ENCODE data around the gene RNF13.
A peak's percentile ranks its signal among the peaks of the same experiment; 100 is the strongest.

RNF13 gene

DNA sequence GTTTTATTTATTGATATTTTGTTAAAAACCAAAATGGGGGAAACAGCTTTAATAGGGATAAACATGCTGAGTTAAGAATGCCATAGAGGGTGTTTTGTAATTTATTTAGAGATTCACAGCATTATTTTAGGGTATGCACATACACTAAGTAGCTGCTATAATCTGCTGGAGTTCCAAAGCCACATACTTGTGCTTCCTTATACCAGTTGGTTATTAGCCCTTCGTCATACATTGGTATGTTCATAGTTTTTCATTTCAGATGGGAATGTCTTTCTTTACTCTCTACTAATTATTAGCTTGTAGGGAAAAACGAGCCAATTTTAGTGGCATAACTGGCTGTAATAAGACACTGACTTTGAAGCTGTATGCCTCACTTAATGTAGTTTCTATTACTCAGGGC is 82.8 kb downstream of the RNF13 start:
- TF ChIP-seq, protein P1, sequence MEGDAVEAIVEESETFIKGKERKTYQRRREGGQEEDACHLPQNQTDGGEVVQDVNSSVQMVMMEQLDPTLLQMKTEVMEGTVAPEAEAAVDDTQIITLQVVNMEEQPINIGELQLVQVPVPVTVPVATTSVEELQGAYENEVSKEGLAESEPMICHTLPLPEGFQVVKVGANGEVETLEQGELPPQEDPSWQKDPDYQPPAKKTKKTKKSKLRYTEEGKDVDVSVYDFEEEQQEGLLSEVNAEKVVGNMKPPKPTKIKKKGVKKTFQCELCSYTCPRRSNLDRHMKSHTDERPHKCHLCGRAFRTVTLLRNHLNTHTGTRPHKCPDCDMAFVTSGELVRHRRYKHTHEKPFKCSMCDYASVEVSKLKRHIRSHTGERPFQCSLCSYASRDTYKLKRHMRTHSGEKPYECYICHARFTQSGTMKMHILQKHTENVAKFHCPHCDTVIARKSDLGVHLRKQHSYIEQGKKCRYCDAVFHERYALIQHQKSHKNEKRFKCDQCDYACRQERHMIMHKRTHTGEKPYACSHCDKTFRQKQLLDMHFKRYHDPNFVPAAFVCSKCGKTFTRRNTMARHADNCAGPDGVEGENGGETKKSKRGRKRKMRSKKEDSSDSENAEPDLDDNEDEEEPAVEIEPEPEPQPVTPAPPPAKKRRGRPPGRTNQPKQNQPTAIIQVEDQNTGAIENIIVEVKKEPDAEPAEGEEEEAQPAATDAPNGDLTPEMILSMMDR (IDR thresholded peaks at IDR 0.05; ENCODE audit: low read depth, low read length): no peak
- H3K4me3 ChIP-seq (replicated peaks in 1 of 2; ENCODE audit: low read depth in 2 of 2, low read length in 2 of 2): no peak overlapping the region
- DNase-seq (ENCODE audit: low read depth in 2 of 2): no peak

DNA sequence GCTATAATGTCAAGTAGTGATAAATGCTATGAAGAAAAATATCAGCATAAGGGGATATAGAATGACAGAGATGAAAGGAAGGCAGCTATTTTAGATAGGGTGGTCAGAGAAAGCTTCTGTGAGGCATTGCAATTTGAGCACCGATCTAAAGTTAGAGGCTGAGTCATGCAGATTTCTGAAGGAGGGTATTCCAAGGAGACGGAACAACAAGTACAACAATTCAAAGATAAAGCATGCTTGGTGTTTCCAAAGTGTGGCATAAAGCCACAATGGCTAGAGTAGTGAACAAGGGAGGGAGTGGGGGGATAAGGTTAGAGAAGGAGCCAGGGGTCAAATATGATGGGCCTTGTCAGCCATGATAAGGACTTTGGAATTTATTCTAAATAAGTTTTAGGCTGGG is 85.8 kb downstream of the RNF13 start:
- H3K4me3 ChIP-seq (replicated peaks in 1 of 2; ENCODE audit: low read depth in 2 of 2, low read length in 2 of 2): no peak overlapping the region
- peak; percentile 80 to 85 for DNase-seq (ENCODE audit: low read depth in 2 of 2)

DNA sequence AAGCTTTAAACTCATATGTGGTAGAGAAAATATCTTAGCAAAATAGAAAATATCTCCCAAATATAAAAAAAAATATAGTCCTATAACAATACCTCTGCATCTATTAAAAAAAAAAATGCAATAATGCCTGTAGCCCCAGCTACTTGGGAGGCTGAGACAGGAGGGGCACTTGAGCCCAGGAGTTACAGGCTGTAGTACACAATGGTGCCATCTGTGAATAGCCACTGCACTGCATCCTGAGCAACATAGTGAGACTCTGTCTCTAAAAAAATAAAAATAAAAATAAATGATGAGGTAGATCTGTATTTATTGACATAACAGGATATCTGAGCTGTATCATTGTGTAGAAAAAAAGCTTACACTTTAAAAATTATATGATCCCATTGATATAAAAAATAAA is 87.3 kb downstream of the RNF13 start:
- TF ChIP-seq, protein P1 (IDR thresholded peaks at IDR 0.05; ENCODE audit: low read depth, low read length): no peak

More for the DNA sequence above, 85.8 kb downstream of the RNF13 start:
- TF ChIP-seq, protein P1 (IDR thresholded peaks at IDR 0.05; ENCODE audit: low read depth, low read length): no peak

DNA sequence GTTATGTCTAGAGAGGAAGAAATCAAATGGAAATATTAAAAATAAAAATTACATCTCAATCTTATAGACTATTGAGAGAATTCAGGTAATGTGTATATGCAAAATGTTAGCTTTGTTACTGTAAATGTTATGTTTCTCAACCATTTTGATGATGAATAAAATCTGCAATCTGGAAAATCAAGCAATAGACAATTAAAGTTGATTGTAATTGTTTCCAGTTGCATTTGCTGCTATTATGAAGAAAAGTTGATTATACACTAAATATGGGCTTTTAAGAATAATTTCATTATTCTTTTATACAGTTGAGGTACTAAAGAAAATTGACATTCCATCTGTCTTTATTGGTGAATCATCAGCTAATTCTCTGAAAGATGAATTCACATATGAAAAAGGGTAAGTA is 88.8 kb downstream of the RNF13 start:
- H3K4me3 ChIP-seq (replicated peaks in 1 of 2; ENCODE audit: low read depth in 2 of 2, low read length in 2 of 2): no peak overlapping the region
- TF ChIP-seq, protein P1 (IDR thresholded peaks at IDR 0.05; ENCODE audit: low read depth, low read length): no peak
- no peak for DNase-seq (ENCODE audit: low read depth in 2 of 2)

More for the DNA sequence above, 87.3 kb downstream of the RNF13 start:
- no peak overlapping the region for H3K4me3 ChIP-seq (replicated peaks in 1 of 2; ENCODE audit: low read depth in 2 of 2, low read length in 2 of 2)
- DNase-seq (ENCODE audit: low read depth in 2 of 2): no peak

DNA sequence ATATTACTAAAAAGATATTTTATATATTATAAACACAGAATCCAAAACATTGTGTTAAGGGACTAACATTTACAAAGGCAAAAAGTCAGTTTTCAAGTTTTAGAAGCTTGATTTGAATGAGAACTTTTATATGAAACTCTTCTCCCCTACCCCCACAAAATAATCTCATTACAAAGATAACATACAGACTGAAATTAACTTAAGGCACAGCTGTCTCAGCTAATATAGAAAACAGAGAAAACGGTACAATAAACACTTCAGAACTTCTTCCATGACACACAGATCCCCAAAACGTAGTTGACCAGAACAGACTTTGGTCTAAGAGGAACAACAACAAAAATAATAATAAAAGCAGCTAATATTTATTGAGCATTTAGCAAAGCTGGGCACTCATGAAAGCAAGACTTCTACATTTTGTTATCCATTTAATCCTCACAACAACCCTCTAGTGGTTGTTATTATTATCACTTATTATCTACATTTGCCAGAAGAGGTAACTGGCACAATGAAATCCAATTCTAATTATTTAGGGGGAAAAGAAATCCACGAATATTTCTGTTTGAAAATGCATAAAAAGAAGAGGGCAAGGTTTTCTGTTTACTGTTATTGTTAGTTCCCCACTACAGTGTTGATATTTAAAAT is 89.6 kb downstream of the RNF13 start:
- TF ChIP-seq, protein P1 (IDR thresholded peaks at IDR 0.05; ENCODE audit: low read depth, low read length): peak; percentile 27
- DNase-seq (ENCODE audit: low read depth in 2 of 2): peak; percentile 18 to 20
- no peak overlapping the region for H3K4me3 ChIP-seq (replicated peaks in 1 of 2; ENCODE audit: low read depth in 2 of 2, low read length in 2 of 2)

DNA sequence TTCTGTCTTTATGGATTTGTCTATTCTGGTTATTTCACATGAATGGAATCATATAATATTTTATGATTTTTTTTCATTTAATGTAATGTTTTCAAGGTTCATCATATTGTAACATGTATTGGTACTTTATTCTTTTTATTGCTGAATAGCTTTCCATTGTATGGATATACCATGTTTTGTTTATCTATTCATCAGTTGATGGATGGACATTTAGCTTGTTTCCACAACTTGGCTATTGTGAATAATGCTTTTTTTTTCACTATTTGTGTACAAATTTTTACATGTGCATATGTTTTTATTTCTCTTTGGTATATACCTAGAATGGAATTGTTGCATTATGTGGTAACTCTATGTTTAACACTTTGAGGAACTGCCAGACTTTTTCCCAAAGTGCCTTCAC is 93.0 kb downstream of the RNF13 start:
- TF ChIP-seq, protein P1 (IDR thresholded peaks at IDR 0.05; ENCODE audit: low read depth, low read length): no peak
- DNase-seq (ENCODE audit: low read depth in 2 of 2): no peak
- H3K4me3 ChIP-seq (replicated peaks in 1 of 2; ENCODE audit: low read depth in 2 of 2, low read length in 2 of 2): no peak overlapping the region
